GM19351 (cell line): ENCODE data around the gene FAM174A.
"Not testable (repeated sequence)": the region's sequence is repeated elsewhere in the genome, so short reads cannot be mapped to it uniquely, and the experiment has no call there.

Experiments used
- ATAC-seq: cut with Tn5 transposase; IDR thresholded peaks from one replicate; pipeline ENCODE4 v1.9.1; 2021; ENCODE audit warnings: mild to moderate bottlenecking, moderate library complexity; ENCODE audit not compliant: unreplicated experiment

The FAM174A gene

DNA sequence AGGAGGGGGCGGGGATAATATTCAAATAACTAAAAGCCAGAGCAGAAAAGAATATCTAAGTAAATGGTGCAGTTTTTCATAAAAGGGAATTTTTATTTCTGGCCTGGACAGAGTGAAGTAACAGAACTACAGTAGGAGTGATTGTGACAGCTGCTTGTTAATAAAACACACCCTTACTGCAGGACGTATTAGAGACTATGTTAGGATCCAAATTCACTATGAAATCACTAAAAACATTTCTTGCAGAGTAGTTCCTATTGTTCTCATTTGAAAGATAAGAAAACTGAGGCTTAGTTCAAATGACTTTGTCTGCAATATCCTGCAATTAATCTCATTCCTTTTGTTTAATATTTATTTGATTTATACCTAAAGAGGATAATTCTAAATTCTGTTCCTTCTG is 39.5 kb downstream of the FAM174A start:
- ATAC-seq: no peak

DNA sequence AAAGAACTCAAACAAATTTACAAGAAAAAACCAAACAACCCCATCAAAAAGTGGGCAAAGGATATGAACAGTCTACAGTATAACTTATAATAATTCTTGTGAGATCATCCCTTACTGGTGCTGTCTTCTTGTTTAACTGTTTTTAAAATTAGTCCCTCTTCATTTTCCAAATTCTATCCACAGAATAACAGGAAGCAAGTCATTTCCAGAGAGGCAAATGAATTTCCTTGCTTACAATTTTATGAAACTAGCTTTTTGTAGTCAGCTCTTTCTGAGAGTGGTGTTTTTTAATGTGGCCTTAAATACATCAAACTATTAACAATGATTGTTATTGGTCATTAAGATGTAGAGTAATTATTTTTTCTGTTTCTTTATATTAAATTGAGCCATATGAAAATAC is 40.6 kb downstream of the FAM174A start:
- no peak for ATAC-seq

DNA sequence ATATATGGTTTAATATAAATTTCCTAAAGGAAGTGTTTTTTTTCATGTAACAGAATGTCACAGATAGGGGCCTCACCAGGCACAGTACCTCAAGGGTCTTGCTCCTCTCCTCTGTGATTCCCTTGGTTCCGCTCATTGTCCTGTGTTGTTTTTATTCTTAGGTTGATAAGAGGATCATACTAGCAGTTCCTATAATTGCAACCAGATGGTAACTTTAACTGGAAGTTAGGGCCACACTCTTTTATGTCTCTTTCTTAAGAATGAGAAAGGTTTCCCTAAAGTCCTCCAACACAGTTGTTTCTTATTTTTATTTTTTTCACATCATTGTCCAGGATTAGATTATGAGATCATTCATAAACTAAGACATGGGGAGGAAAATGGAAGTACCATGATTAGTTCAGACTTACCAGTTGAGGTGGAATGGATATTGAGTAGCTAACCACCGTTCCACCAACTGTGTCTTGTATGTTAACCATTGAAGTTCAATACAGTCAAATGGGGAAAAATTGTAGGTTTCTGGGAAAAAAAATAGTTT is 41.1 kb downstream of the FAM174A start:
- no peak for ATAC-seq

DNA sequence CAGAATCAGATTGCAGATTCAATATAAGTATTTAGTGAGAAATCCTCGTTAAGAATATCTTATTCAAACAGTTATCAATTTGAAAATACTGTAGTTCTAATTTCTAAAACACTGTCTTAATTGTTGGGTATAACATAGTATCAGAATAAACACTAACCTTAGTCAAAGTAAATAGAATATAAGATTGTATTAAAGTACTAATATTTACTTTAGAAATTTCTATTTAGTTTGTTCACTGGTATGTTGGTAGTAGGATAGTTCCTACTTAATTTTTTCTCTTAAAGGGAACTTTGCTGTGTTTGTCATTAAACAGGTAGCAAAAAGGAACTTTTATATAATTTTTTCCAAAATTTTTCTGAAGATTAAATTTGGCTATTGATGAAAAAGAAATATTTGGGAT is 42.3 kb downstream of the FAM174A start:
- ATAC-seq: no peak

DNA sequence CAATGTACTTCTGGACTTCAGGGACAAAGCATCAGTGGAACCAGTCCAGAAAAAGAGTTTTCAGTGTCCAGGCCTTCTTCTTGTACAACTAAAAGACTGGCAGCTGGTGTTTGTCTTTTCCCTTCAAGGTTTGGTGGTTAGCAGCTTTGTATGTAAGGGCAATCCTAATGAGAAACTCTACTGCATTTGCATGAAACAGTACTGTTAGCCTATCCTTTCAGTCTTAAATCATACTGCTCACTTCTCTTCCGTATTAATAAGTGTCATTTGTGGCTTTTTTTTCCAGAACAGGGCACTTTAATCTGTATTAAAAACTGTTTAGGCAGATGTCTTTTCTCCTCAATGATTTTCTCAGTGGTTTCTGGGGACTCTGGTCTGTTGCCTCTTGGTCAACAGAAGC is 48.9 kb downstream of the FAM174A start:
- peak; percentile 95 for ATAC-seq

DNA sequence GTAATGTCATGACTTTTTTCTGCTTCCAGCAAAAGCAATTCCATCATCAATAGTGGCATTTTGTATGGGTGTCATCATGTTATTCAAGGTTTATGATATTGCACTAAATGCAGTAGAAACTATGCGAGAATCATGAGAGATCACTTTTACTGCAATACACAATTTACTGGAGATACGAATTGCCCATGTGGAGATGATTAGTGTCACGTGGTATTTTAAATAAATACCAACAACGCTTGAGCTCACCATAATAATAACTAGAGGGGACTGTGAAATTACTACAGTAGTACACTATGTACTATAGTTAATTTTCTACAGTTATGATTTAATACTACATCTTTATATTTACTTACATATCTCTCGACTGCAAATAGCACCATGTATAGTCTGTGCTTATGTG is 49.7 kb downstream of the FAM174A start:
- ATAC-seq: no peak

DNA sequence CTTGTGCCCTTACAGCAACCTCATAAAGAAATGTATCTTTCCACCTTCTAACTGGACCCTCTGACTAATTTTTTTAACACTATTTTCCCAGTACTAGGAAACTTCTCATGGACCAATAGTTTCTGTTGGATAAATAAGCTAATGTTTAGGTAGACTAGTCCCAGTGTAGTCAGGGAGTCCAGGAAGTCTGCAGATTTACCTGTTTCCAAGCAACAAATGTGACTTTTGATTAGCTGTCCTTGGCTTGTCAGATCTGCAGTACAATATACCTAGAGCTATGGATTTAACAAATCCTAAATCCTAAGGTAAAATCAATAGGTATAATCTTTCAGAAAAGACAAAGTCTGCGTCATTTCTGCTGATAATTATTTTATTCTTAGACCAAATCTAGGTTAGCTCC is 55.7 kb downstream of the FAM174A start:
- no peak for ATAC-seq

DNA sequence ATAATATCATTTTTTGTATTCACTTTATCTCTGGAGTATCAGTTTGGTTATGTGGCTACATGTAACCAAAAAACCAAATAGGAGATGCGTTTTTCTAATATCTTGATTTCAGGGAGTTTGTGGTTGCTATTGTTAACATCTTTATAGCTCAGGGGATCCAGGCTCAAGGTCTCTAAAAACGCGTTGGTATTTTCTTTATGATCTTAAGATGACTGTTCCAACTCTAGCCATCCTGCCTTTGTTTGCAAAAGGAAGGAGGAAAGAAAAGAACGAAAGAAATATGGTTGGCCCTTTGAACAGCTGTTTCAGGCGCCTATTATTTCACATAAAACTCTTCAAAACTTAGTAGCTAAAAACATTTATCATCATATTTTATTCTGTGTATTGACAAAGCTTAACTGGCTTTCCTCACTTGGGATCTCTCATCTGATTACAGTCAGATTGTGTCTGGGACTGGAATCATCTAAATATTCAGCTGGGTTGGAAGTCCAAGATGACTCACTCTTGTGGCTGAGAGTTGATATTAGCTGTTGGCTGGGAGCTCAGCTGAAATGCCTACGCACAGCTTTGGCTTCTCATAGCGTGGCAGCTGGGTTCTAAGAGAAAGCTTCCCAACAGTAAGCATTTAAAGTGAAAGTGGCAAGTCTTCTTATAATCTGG is 60.1 kb downstream of the FAM174A start:
- no peak for ATAC-seq

DNA sequence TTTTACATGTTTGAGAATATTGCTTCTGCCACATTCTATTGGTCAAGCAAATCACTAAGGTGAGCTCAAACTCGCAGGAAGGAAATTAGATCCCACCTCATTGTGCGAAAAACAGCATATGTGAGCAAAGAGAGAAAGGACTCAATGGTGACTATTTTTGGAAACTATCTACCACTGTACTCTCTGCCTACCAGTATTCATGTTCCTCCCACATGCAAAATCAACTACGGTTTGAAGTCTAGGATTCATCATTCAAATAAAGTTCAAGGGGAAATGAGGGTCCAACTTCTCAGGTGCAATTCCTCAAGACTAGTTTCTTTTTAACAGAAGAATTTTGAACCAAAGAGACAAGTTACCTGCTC is 60.6 kb downstream of the FAM174A start:
- no peak for ATAC-seq

DNA sequence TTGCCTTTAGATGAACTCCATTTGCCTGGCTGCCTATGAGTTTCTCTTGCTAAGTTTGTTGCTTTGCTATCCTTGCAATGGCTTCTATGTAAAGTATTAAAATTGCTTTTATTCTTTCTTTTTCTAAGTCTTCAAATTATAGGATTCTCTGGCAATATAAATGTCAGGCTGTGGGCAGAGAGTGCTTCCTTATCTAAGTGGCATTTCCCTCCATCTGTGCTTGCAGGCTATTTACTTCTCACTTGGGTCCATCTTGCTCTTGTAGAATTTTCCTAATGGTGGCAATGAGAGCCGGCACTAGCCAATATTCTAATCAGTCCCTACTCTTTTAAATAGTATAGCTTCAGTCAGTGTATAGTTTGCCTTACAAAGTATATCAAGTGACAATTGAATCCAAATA is 63.3 kb downstream of the FAM174A start:
- no peak for ATAC-seq

DNA sequence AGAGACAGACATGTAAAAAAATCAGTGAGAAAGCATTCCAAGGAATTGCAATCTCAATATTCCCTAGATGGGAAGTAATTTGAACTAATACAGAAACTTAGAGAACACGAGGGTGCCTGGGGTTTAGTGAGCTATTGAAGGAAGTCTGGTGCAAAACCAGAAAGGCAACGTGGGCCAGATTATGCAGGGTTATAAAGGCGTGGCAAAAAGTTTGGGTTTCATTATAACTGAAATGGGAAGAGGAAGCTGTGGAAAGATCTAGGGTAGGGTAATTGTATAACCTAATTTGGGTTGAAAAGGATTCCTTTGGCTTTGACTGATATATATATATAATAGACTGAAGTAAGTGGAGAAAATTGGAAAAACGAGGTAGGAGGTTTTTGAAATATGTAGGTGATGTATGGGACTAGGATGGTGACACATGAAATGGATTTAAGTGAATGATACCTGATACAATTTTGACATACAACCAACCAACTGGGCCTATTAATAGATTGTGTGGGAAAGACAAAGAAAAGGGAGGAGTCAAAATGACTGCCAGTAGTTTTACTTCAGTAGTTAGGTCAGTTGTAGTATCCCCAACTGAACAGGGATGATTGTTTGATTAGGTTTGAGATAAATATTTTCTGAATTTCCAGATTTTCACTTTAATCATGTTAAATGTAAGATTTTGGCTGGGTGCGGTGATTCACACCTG is 65.3 kb downstream of the FAM174A start:
- ATAC-seq: no peak

DNA sequence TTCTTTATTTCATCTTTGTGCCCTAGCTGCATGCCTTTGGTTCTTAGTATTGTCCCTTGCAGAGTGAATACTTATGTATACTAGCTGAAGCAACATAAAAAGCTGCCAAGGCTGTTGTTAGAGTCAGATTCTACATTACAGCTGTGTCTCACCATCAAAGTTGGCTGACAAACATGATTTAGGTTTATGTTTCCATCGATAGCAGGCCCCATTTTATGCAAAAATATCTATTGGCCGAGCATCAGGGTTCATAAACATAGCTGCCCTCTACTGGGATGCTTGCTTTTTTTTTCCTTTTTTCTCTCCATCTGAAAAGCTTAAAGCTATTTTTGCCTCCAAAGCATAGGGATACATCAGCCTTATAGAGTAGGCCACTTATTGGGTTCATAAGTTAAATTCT is 68.0 kb downstream of the FAM174A start:
- ATAC-seq: no peak

DNA sequence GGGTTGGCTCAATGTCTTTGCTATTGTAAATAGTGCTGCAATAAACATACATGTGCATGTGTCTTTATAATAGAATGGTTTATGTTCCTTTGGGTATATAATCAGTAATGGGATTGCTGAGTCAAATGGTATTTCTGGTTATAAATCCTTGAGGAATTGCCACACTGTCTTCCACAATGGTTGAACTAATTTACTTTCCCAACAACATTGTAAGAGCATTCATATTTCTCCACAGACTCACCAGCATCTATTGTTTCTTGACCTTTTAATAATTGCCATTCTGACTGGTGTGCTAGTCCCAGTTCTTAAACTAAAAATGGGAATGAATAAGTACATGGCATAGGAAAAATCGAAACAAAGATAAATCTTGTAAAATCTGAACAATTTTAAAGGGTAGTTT is 68.8 kb downstream of the FAM174A start:
- ATAC-seq: not testable (repeated sequence)

DNA sequence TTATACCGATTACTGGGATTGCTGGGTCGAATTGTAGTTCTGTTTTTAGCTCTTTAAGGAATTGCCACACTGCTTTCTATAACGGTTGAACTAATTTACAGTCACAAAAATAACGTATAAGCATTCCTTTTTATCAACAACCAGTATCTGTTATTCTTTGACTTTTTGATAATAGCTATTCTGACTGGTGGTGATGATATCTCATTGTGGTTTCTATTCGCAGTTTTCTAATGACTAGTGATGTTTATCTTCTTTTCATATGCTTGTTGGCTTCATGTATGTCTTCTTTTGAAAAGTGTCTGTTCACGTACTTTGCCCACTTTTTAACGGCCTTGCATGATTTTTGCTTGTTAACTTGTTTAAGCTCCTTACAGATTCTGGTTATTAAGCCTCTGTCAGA is 74.4 kb downstream of the FAM174A start:
- ATAC-seq: no peak

DNA sequence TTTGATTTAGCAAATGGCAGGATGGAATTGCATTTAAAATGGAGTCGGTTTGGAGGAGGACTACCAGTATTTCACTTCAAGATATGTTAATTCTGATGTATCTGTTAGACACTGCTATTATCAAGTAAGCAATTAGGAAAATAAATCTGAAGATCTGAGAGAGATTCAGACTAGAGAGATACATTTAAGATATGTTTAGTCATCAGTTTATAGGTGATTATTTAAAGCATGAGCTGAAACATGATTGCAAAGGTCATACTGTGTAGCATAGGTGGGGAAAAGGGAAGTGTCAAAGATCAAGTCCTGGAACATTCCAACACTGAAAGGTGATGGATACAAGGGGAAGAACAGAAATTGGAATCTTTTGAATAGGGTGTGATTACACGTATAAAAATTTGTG is 79.1 kb downstream of the FAM174A start:
- ATAC-seq: no peak

DNA sequence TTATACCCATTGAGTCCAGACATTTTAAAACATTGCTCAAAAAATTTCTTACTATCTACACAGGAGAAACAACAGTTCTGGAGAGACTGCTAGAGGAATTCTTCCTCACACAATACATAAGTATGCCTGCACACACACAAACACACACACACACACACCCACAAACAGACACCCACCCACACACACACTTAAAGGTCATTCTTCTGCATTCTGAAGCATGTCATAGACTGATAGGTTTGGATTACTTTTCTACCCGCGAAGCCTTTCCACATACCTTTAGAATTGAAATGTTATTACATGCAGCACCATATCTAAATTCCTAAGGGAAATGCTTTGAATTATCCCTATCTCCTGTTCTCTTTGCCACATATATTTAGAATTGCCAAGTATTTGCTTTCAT is 80.2 kb downstream of the FAM174A start:
- ATAC-seq: no peak

DNA sequence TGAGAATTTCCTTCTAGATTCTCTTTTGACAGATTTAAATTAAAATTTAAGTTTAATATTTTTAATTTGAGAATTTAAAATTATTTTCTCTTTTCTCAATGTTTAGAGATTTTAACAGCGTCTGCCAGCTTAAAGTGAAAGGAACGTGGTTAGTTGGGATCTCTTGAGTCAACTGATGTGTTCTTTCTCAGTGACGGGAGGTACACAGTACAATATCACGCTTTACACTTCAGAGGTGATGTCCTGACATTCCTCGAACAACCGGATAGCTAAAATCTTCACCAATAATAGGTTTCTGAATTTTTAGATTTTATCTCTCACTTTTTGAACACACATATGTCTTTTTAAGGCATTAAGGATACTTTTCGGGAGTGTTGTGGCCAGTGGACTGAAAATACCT is 81.1 kb downstream of the FAM174A start:
- no peak for ATAC-seq

DNA sequence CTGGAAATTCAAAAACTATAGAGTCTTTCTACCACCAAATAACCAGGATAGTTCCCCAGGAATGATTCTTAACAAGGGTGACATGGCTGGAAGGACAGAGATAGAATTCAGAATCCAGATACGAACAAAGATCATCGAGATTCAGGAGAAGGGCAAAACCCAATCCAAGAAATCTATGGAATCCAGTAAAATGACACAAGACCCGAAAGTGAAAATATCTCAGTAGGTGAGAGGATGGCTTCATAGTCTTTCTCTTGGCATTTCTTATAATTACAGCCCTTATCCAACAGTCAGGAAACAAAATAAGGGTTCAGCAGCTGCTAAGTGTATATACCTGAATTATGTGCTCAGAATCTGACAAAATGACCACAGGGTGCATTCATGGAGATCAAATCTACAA is 81.8 kb downstream of the FAM174A start:
- ATAC-seq: no peak

DNA sequence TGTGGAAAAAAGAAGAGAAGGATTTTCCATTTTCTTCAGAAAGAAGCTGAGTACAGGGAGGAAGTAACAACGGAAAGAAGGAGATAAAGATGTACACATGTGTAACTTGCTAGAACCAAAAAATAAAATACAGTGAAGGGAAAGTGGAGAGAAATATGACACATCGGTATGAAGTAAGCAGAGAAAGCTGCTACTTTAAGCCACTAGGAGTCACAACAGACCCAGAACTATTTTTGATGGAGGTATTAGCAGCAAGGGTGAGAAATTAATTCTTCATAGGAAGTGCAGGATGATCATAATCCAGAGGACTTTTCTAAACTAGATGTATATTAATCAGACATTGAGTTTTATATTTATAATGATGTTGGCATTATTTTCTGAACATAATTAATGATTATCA is 88.5 kb downstream of the FAM174A start:
- peak; percentile 93 for ATAC-seq

DNA sequence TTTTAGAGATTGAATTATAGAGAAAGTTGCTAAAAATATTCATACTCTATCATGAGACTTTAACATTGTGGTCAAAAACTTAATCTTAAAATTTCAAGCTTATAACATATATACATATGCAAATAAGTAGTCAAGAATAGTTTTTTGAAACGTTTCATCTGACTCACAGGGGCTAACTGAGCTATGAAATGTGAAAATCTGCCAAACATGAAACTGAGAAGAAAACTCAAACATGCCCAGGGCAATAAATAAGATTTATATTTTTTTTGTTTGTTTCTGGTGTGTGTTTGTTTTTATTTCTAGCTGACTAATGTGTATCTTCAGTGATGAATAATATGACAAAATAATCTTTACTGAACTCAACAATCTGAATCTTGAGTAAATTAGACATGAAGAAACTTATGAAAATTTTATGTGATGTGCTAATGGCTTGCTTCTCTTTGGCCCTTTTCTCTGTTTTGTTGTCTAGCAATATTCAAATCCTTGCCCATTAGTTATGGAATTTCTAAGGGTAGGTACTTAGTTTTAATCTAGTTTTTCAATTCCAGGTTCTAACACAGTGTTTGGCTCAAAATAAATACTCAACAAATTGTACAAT is 99.9 kb downstream of the FAM174A start:
- peak; percentile 77 for ATAC-seq
